MM.1S (cell line): Measurements from ENCODE around the gene COLQ.

ENCODE experiments used
- DNase-seq: peaks from one replicate; pipeline ENCODE4 v3.0.0-alpha.2; 2015
- H2AFZ ChIP-seq: fragments of 300-600 bp; sonication (generic); 2 replicates; pipeline ENCODE4 v1.6.0; 2016; ENCODE audit warnings: antibody characterized with exemption, low read length
- H3F3A ChIP-seq: fragments of 300-600 bp; sonication (generic); 2 replicates; pipeline ENCODE4 v1.6.1; 2016; ENCODE audit warnings: mild to moderate bottlenecking, antibody characterized with exemption, low read length, moderate library complexity, mixed read lengths; ENCODE audit not compliant: insufficient read depth
- H3K27ac ChIP-seq: fragments of 300-600 bp; sonication (generic); 2 replicates; pipeline ENCODE4 v1.5.1; 2016; ENCODE audit warnings: mild to moderate bottlenecking, low read length
- H3K27me3 ChIP-seq: fragments of 300-600 bp; sonication (generic); replicated peaks from 2 replicates; pipeline ENCODE4 v1.6.0; 2016; ENCODE audit warnings: low read length; ENCODE audit not compliant: insufficient read depth
- H3K36me3 ChIP-seq: fragments of 300-600 bp; sonication (generic); replicated peaks from 2 replicates; pipeline ENCODE4 v1.6.1; 2016; ENCODE audit warnings: mild to moderate bottlenecking, low read length, mixed read lengths; ENCODE audit not compliant: insufficient read depth
- H3K4me1 ChIP-seq: fragments of 300-600 bp; sonication (generic); 2 replicates; pipeline ENCODE4 v1.6.1; 2016; ENCODE audit warnings: low read length, mixed read lengths
- H3K4me2 ChIP-seq: fragments of 300-600 bp; sonication (generic); 2 replicates; pipeline ENCODE4 v1.6.0; 2016; ENCODE audit warnings: low read depth, low read length
- H3K4me3 ChIP-seq: fragments of 300-600 bp; sonication (generic); 2 replicates; pipeline ENCODE4 v1.5.1; 2016; ENCODE audit warnings: low read length, mixed read lengths
- H3K79me2 ChIP-seq: fragments of 300-600 bp; sonication (generic); 2 replicates; pipeline ENCODE4 v1.6.1; 2016; ENCODE audit warnings: mixed run types, low read length, mixed read lengths
- H3K9ac ChIP-seq: fragments of 300-600 bp; sonication (generic); 2 replicates; pipeline ENCODE4 v1.6.1; 2016; ENCODE audit warnings: low read length, mixed read lengths
- H3K9me2 ChIP-seq: fragments of 300-600 bp; sonication (generic); replicated peaks from 2 replicates; pipeline ENCODE4 v1.6.1; 2016; ENCODE audit warnings: mild to moderate bottlenecking, low read length, mixed read lengths; ENCODE audit not compliant: insufficient read depth
- H3K9me3 ChIP-seq: fragments of 300-600 bp; sonication (generic); replicated peaks from 2 replicates; pipeline ENCODE4 v1.6.1; 2016; ENCODE audit warnings: mild to moderate bottlenecking, low read length, mixed read lengths; ENCODE audit not compliant: insufficient read depth
- H4K20me1 ChIP-seq: fragments of 300-600 bp; sonication (generic); 2 replicates; pipeline ENCODE4 v1.6.1; 2016; ENCODE audit warnings: mild to moderate bottlenecking, low read length, moderate library complexity, mixed read lengths; ENCODE audit not compliant: insufficient read depth
- EZH2 ChIP-seq: fragments of 300-600 bp; sonication (generic); optimal IDR thresholded peaks from 2 replicates; pipeline ENCODE3; 2017; ENCODE audit warnings: low read depth, mild to moderate bottlenecking, antibody characterized with exemption, low read length, mixed read lengths
- EZH2phosphoT487 ChIP-seq: fragments of 300-600 bp; sonication (generic); IDR thresholded peaks from 2 replicates; pipeline ENCODE4 v1.6.1; 2018; ENCODE audit warnings: antibody characterized with exemption, low read length
- TF ChIP-seq, protein P1 (sequence below): fragments of 300-600 bp; sonication (generic); IDR thresholded peaks from 2 replicates; pipeline ENCODE4 v1.5.1; 2016; ENCODE audit warnings: antibody characterized with exemption, low read length, mixed read lengths

The COLQ gene

DNA sequence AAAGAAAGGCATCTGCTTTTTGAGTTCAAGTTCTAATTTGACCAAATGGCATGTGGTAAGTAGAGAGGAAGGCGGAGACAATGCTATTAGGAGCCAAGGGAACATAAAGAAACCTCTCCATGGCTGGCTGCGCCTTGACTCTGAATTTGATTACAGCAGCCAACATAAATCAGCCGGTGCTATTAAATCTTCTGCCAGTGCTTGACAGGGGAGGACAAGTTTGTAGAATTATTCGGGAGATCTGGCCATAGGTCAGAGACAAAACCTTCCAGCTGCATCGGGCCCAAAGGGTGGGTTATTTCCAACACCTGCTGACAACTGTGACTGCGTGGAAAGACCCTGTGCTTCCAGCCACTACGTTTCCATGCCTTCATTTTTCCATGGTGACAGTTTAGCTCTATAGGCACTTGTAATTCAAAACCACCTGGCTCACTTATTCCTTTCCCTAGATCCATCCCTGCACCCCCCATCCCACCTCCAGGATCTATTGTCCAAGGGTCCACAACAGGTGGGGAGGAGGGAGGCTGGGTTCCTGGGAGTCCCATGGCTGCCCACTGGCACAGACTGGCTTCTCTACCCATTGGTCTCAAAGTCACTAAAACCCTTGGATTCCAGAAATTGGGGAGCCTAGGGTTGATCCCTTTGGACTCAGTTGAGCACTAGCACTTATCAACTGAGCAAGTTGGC is 15.9 kb downstream of the COLQ start:
- TF ChIP-seq EZH2 (no peak), EZH2phosphoT487 (no peak)
- TF ChIP-seq, protein P1, sequence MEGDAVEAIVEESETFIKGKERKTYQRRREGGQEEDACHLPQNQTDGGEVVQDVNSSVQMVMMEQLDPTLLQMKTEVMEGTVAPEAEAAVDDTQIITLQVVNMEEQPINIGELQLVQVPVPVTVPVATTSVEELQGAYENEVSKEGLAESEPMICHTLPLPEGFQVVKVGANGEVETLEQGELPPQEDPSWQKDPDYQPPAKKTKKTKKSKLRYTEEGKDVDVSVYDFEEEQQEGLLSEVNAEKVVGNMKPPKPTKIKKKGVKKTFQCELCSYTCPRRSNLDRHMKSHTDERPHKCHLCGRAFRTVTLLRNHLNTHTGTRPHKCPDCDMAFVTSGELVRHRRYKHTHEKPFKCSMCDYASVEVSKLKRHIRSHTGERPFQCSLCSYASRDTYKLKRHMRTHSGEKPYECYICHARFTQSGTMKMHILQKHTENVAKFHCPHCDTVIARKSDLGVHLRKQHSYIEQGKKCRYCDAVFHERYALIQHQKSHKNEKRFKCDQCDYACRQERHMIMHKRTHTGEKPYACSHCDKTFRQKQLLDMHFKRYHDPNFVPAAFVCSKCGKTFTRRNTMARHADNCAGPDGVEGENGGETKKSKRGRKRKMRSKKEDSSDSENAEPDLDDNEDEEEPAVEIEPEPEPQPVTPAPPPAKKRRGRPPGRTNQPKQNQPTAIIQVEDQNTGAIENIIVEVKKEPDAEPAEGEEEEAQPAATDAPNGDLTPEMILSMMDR = no peak
- DNase-seq = no peak

DNA sequence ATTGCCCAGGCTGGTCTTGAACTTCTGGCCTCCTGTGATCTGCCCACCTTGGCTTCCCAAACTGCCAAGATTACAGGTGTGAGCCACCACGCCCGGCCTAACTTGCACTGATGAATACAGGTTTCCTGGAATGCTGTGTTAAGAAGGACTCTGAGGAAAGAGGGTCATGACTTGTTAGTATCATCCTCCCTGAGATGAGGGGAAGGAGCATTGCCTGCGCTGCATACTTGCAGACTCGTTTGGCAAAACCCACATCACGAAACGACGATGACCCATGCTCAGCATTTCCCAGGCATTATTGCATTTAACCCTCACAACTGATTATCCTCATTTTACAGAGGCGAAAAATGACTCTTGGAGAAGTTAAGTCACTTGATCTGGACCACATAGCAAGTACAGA is 18.9 kb downstream of the COLQ start:
- Histone ChIP-seq H3K4me2 (no peak overlapping the region), H3K79me2 (no peaks in the 10 kb centered on the region)

More for the DNA sequence above, 15.9 kb downstream of the COLQ start:
- Histone ChIP-seq H3K27me3 (no peaks in the 10 kb centered on the region), H4K20me1 (no peaks in the 10 kb centered on the region), H3K27ac (no peak overlapping the region), H3K4me2 (no peak overlapping the region), H3K9me2 (no peaks in the 10 kb centered on the region), H3K4me3 (no peak overlapping the region), H3K4me1 (no peaks in the 10 kb centered on the region), H2AFZ (no peak overlapping the region), H3K9ac (no peak overlapping the region), H3F3A (no peaks in the 10 kb centered on the region), H3K9me3 (no peaks in the 10 kb centered on the region), H3K36me3 (no peaks in the 10 kb centered on the region), H3K79me2 (no peaks in the 10 kb centered on the region)

DNA sequence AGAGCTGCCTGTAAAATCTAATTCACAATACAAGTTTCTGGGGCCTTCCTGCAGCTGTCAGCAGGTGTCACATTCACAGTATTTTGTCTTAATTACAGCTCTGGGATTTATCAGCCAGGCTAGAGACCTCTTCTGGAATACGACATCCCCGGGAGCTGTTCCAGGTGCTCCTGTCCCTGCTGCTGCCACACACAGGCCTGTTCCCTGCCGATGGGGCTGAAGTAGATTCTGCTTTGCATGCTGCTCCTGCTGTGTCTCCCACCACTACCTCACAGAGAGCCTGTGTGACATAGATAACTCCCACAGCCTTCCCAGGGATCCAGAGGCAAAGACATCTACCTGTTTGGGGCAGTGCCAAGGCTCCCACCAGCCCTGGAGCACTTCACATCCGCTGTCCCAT is 20.4 kb downstream of the COLQ start:
- Histone ChIP-seq H3K9ac (no peak overlapping the region), H3K27ac (no peak overlapping the region), H3K4me2 (no peak overlapping the region), H3K79me2 (no peaks in the 10 kb centered on the region), H2AFZ (no peak overlapping the region), H3K4me1 (no peaks in the 10 kb centered on the region), H3K9me2 (no peaks in the 10 kb centered on the region), H3K4me3 (no peak overlapping the region), H3F3A (no peaks in the 10 kb centered on the region), H3K36me3 (no peaks in the 10 kb centered on the region), H3K9me3 (no peaks in the 10 kb centered on the region), H3K27me3 (no peaks in the 10 kb centered on the region), H4K20me1 (no peaks in the 10 kb centered on the region)
- no peak for DNase-seq
- TF ChIP-seq EZH2 = no peak

More for the DNA sequence above, 18.9 kb downstream of the COLQ start:
- TF ChIP-seq EZH2 = no peak
- TF ChIP-seq, protein P1 = no peak
- TF ChIP-seq EZH2phosphoT487 = no peak
- Histone ChIP-seq H3K36me3 (no peaks in the 10 kb centered on the region), H3K27ac (no peak overlapping the region), H3K4me3 (no peak overlapping the region), H3K9me2 (no peaks in the 10 kb centered on the region), H4K20me1 (no peaks in the 10 kb centered on the region), H2AFZ (no peak overlapping the region), H3F3A (no peaks in the 10 kb centered on the region), H3K9me3 (no peaks in the 10 kb centered on the region), H3K9ac (no peak overlapping the region), H3K4me1 (no peaks in the 10 kb centered on the region), H3K27me3 (no peaks in the 10 kb centered on the region)
- no peak for DNase-seq

DNA sequence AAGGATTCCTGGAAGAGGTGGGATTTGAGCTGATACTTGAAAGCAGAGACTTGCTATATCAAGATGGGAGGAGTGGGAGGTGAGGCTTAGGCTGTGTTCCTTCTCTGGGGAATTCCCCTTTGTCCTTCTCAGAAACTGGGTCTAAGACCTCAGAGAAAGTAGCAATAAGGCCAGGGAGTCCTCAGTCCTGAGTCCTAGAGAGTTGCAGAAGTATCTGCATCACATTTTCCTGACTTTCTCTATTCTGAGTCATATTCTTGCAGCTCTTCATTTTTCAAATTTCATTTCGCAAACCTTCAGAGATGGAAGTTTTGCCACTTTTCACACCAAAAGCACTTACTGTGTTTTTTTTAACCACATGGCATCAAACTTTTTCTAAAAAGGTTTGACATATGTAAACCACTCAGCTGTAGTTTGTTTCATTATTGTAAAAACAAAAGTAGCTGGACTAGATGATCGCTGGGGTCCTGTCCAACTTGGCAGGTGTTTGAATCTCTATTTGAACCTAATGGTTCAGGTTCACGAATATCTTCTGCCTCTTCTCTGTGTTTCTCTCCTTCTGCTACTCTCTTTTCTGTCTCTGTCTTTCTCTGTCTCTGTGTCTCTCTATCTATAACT is 21.3 kb downstream of the COLQ start:
- no peaks in the 10 kb centered on the region for H3K9me2 ChIP-seq
- no peaks in the 10 kb centered on the region for H3K79me2 ChIP-seq
- H3K27ac ChIP-seq = no peak overlapping the region
- no peaks in the 10 kb centered on the region for H3F3A ChIP-seq
- no peaks in the 10 kb centered on the region for H3K36me3 ChIP-seq
- H2AFZ ChIP-seq = no peak overlapping the region
- H3K9ac ChIP-seq = no peak overlapping the region
- DNase-seq = no peak
- no peak overlapping the region for H3K4me3 ChIP-seq
- no peaks in the 10 kb centered on the region for H3K27me3 ChIP-seq
- H3K4me1 ChIP-seq = no peaks in the 10 kb centered on the region
- no peaks in the 10 kb centered on the region for H3K9me3 ChIP-seq
- TF ChIP-seq, protein P1 = no peak
- TF ChIP-seq EZH2phosphoT487 (no peak), EZH2 (no peak)
- H4K20me1 ChIP-seq = no peaks in the 10 kb centered on the region
- no peak overlapping the region for H3K4me2 ChIP-seq
